Measurements from ENCODE around the gene RLN3. TPM values are rescaled to one million over a fixed set of nuclear protein-coding genes. Genes with fewer than 3 reads are reported as not detected.

Gene RLN3
- total RNA-seq, result not detected in 2 replicates

GRCh38 chr19:14027856-14028450, at the start of gene RLN3:
TSS of gene RLN3 (plus strand) at chr19:14028148. CDS start at chr19:14028205, 57 bp downstream.

DNA sequence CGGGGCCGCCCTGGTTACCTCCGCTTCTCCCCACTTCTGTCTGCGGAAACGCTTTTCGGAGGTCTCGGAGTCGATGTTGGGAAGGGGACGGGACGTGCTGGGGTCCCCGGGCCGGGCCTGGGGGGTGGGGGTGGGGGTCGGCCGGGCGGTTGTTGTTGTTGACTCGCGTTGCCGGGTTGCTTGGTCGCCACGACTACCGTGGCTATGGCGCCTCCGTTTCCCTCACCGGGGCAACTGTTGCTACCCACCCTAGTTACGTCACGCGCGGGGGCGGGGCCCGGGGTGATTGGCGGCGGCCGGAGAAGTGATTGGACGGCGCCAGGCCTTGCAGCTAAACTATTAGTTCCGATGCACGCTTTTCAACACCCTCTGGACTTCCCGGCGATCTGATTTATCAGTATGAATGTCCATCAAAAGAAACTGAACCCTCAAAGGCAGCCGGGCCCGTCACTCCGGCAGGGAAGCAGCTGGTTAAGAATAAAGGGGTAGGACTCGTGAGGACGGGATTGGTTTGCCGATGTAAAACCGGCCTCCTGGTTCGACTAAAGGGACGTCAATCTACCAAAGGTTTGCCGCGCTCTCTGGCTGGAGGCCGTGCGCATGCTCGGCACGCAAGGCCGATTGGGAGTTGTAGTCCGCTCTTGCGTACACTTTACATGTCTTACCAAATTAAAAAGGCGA, 21.7 kb upstream of the RLN3 start, which contains the start of gene RFX1:
Gene RFX1 (minus strand): TSS at position 236 of the 681 bp plus-strand sequence. CDS start 12,477 bp downstream, outside the sequence.

GRCh38 chr19:14031719-14032480, 4.0 kb downstream of the RLN3 start, which contains the start of gene IL27RA:
TSS of gene IL27RA (plus strand) at chr19:14031762. CDS start at chr19:14031873, 111 bp downstream.

DNA sequence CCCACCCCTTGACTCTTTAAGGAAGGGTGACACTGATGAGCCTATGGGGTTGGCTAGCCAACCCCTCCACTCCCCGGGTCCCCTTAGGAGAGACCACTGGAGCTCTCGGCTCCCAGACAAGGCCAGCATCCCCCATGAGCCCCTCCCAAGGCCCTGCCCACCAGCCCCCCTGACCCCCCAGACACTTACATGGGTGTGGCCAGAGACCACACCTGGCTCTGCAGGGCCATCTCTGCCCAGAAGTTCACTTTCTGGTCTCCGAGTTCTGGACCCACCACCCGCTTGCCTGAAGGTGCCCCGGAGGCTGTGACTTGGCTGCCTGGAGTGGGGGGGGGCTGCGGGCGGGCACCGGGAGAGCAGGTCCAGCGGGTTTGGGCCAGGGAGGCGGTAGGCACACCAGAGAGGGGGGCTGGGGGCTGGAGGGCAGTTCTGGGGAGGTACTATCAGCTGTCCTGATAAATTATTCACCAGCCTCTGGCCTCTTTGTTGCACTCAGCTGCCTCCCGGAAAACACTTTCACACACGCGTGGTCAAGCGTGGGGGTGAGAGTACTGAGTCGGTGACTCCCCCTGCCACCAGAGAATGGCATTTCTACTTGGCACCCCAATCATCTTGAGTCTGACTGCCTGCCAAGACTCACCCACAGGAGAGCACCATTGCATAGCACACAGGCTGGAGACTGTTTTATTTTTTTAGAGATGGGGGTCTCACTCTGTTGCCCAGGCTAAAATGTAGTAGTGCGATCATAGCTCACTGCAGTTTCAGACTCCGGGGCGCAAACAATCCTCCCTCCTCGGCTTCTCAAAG, 34.0 kb downstream of the RLN3 start, which contains the start of gene PALM3:
Gene PALM3 (minus strand): TSS at position 326 of the 807 bp plus-strand sequence. CDS start 96 bp downstream, at position 230.

GRCh38 chr19:14072535-14073260, 44.8 kb downstream of the RLN3 start, which contains the start of gene MISP3:
TSS of gene MISP3 (plus strand) at chr19:14072786. CDS start at chr19:14073310, 524 bp downstream.

Other genes with a start within 250 kb of the RLN3 start
- 3.2 and 8.3 TPM in 2 replicates for gene ZSWIM4, start 232.7 kb upstream of the RLN3 start, total RNA-seq
- not detected in 2 replicates for gene NANOS3, start 151.0 kb upstream of the RLN3 start, total RNA-seq
- 0.18 and 0.49 TPM in 2 replicates for gene BRME1, start 122.0 kb upstream of the RLN3 start, total RNA-seq
- 16.6 and 16.8 TPM in 2 replicates for gene CC2D1A, start 121.9 kb upstream of the RLN3 start, total RNA-seq
- gene PODNL1, start 89.7 kb upstream of the RLN3 start, total RNA-seq, result 0.36 TPM in 1 of 2 replicates, not detected in the other
- gene DCAF15, start 75.6 kb upstream of the RLN3 start, total RNA-seq, result 16.2 and 20.9 TPM in 2 replicates
- 2.0 and 4.9 TPM in 2 replicates for gene RFX1, start 21.8 kb upstream of the RLN3 start, total RNA-seq
- gene IL27RA, start 3.6 kb downstream of the RLN3 start, total RNA-seq, result 1.1 TPM in 2 replicates
- gene PALM3, start 33.9 kb downstream of the RLN3 start, total RNA-seq, result 0.54 TPM in 1 of 2 replicates, not detected in the other
- 0.65 TPM in 1 of 2 replicates, not detected in the other for gene MISP3, start 44.6 kb downstream of the RLN3 start, total RNA-seq
- gene C19orf67, start 57.6 kb downstream of the RLN3 start, total RNA-seq, result not detected in 2 replicates
- gene SAMD1, start 62.6 kb downstream of the RLN3 start, total RNA-seq, result 33.2 and 49.4 TPM in 2 replicates
- 59.8 and 75.0 TPM in 2 replicates for gene PRKACA, start 89.6 kb downstream of the RLN3 start, total RNA-seq
- 5.7 and 19.5 TPM in 2 replicates for gene ASF1B, start 108.4 kb downstream of the RLN3 start, total RNA-seq
- 7.6 and 9.1 TPM in 2 replicates for gene ADGRL1, start 178.0 kb downstream of the RLN3 start, total RNA-seq